K562 (cell line): Measurements from ENCODE around the gene LRRC74B. TPM values are rescaled to one million over a fixed set of nuclear protein-coding genes. Genes with fewer than 3 reads are reported as not detected.

Source experiments
- ATF1 ChIP-seq, 2 experiments: fragments of 450-650 bp in 1 of 2; IDR thresholded peaks; 2 replicates each; pipeline ENCODE4 v1.6.1; 2016; ENCODE audit warnings: missing compliant biosample characterization in 1 of 2, missing genetic modification characterization in 1 of 2
- HDAC1 ChIP-seq, 2 experiments: fragments of 450-650 bp; IDR thresholded peaks; 2 replicates each; pipeline ENCODE4 v1.6.1; 2016 to 2017; ENCODE audit warnings: inconsistent platforms in 1 of 2, mild to moderate bottlenecking in 1 of 2, moderate library complexity in 1 of 2
- NCOR1 ChIP-seq: fragments of 450-650 bp; IDR thresholded peaks from 2 replicates; pipeline ENCODE4 v1.6.1; 2016; ENCODE audit warnings: mild to moderate bottlenecking, moderate library complexity
- POLR2A ChIP-seq: fragments of 450-650 bp; conservative IDR thresholded peaks from 2 replicates; pipeline ENCODE4 v1.6.1; 2016
- ZNF589 ChIP-seq: fragments of 200-800 bp; sonication (Bioruptor generic); IDR thresholded peaks from 2 replicates; pipeline ENCODE4 v1.6.1; 2016; ENCODE audit warnings: low read depth, missing genetic modification characterization, missing compliant biosample characterization
- ZNF764 ChIP-seq: fragments of 250-450 bp; sonication (Bioruptor Pico); IDR thresholded peaks from 2 replicates; pipeline ENCODE4 v1.4.0; 2020; ENCODE audit warnings: low read depth, mild to moderate bottlenecking, moderate library complexity
- polyA plus RNA-seq, 8 experiments: library from polyadenylated mRNA; depleted of rRNA in 4 of 8; stranded (reverse) in 5 of 8; unstranded in 3 of 8; fragments of >200 nt; fragmentation: Nextera tagmentation in 2 of 8; fragmentation: Illumina TruSeq in 1 of 8; extraction: Ambion mirVana in 2 of 8; extraction: Trizol in 1 of 8; gene quantifications; 2 replicates each; pipeline versions ENCODE4 v1.2.1 to v1.2.3, GENCODE V29; 2011 to 2014; ENCODE audit warnings: inconsistent platforms in 1 of 8, missing spikeins in 1 of 8
- total RNA-seq, 7 experiments: library from RNA; depleted of rRNA in 6 of 7; stranded (reverse); fragments of >200 nt in 6 of 7; fragmentation: Illumina TruSeq in 2 of 7; extraction: Trizol in 2 of 7; gene quantifications; 2 replicates each; pipeline versions ENCODE4 v1.2.1 to v1.2.3, GENCODE V29; 2011 to 2021; ENCODE audit warnings: low replicate concordance in 1 of 7
- TF ChIP-seq, protein P1 (sequence below): fragments of 450-650 bp; IDR thresholded peaks from 2 replicates; pipeline ENCODE4 v1.7.0; 2016; ENCODE audit warnings: borderline replicate concordance
- TF ChIP-seq, protein P2 (sequence below): fragments of 450-650 bp; IDR thresholded peaks from 2 replicates; pipeline ENCODE4 v1.6.1; 2016; ENCODE audit warnings: mild to moderate bottlenecking, moderate library complexity
- TF ChIP-seq, protein P3 (sequence below): fragments of 250-450 bp; sonication (Bioruptor Pico); IDR thresholded peaks from 2 replicates; pipeline ENCODE4 v1.4.0; 2020

LRRC74B gene
- total and polyA plus RNA-seq, 9 of the 15 experiments (the other 6 are each of a cell fraction or from before 2014, with no cell fraction given): not detected

DNA sequence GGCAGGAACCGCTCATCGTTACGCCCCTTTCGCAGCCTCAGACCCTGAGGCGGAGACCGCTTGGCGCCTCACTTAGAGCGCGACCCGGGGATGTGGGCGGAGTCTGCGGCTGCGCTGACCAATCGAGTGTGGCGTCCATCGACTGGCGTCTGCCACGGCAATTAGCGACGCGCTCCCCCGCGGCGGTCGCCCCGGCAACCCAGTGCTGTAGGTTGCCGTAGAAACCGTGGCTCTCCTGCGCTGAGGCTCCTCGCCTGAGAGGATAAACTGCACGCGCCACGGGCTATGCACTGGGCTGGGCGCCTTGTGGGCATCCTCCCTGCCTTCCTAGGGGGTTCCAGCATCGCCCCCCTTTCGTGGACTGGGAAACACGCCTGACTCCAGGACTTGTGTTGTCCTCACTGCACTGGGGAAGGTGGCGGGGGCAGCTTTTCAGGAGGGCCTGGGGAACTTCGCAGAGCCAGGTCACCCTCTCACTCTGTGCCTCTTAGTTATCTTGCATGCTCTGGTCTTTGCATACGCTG, 31.5 kb upstream of the LRRC74B start (continued):
- TF ChIP-seq, protein P1, sequence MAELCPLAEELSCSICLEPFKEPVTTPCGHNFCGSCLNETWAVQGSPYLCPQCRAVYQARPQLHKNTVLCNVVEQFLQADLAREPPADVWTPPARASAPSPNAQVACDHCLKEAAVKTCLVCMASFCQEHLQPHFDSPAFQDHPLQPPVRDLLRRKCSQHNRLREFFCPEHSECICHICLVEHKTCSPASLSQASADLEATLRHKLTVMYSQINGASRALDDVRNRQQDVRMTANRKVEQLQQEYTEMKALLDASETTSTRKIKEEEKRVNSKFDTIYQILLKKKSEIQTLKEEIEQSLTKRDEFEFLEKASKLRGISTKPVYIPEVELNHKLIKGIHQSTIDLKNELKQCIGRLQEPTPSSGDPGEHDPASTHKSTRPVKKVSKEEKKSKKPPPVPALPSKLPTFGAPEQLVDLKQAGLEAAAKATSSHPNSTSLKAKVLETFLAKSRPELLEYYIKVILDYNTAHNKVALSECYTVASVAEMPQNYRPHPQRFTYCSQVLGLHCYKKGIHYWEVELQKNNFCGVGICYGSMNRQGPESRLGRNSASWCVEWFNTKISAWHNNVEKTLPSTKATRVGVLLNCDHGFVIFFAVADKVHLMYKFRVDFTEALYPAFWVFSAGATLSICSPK: no peak
- TF ChIP-seq, protein P2, sequence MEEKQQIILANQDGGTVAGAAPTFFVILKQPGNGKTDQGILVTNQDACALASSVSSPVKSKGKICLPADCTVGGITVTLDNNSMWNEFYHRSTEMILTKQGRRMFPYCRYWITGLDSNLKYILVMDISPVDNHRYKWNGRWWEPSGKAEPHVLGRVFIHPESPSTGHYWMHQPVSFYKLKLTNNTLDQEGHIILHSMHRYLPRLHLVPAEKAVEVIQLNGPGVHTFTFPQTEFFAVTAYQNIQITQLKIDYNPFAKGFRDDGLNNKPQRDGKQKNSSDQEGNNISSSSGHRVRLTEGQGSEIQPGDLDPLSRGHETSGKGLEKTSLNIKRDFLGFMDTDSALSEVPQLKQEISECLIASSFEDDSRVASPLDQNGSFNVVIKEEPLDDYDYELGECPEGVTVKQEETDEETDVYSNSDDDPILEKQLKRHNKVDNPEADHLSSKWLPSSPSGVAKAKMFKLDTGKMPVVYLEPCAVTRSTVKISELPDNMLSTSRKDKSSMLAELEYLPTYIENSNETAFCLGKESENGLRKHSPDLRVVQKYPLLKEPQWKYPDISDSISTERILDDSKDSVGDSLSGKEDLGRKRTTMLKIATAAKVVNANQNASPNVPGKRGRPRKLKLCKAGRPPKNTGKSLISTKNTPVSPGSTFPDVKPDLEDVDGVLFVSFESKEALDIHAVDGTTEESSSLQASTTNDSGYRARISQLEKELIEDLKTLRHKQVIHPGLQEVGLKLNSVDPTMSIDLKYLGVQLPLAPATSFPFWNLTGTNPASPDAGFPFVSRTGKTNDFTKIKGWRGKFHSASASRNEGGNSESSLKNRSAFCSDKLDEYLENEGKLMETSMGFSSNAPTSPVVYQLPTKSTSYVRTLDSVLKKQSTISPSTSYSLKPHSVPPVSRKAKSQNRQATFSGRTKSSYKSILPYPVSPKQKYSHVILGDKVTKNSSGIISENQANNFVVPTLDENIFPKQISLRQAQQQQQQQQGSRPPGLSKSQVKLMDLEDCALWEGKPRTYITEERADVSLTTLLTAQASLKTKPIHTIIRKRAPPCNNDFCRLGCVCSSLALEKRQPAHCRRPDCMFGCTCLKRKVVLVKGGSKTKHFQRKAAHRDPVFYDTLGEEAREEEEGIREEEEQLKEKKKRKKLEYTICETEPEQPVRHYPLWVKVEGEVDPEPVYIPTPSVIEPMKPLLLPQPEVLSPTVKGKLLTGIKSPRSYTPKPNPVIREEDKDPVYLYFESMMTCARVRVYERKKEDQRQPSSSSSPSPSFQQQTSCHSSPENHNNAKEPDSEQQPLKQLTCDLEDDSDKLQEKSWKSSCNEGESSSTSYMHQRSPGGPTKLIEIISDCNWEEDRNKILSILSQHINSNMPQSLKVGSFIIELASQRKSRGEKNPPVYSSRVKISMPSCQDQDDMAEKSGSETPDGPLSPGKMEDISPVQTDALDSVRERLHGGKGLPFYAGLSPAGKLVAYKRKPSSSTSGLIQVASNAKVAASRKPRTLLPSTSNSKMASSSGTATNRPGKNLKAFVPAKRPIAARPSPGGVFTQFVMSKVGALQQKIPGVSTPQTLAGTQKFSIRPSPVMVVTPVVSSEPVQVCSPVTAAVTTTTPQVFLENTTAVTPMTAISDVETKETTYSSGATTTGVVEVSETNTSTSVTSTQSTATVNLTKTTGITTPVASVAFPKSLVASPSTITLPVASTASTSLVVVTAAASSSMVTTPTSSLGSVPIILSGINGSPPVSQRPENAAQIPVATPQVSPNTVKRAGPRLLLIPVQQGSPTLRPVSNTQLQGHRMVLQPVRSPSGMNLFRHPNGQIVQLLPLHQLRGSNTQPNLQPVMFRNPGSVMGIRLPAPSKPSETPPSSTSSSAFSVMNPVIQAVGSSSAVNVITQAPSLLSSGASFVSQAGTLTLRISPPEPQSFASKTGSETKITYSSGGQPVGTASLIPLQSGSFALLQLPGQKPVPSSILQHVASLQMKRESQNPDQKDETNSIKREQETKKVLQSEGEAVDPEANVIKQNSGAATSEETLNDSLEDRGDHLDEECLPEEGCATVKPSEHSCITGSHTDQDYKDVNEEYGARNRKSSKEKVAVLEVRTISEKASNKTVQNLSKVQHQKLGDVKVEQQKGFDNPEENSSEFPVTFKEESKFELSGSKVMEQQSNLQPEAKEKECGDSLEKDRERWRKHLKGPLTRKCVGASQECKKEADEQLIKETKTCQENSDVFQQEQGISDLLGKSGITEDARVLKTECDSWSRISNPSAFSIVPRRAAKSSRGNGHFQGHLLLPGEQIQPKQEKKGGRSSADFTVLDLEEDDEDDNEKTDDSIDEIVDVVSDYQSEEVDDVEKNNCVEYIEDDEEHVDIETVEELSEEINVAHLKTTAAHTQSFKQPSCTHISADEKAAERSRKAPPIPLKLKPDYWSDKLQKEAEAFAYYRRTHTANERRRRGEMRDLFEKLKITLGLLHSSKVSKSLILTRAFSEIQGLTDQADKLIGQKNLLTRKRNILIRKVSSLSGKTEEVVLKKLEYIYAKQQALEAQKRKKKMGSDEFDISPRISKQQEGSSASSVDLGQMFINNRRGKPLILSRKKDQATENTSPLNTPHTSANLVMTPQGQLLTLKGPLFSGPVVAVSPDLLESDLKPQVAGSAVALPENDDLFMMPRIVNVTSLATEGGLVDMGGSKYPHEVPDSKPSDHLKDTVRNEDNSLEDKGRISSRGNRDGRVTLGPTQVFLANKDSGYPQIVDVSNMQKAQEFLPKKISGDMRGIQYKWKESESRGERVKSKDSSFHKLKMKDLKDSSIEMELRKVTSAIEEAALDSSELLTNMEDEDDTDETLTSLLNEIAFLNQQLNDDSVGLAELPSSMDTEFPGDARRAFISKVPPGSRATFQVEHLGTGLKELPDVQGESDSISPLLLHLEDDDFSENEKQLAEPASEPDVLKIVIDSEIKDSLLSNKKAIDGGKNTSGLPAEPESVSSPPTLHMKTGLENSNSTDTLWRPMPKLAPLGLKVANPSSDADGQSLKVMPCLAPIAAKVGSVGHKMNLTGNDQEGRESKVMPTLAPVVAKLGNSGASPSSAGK: no peak
- no peak for TF ChIP-seq HDAC1 (IDR thresholded peaks at IDR 0.05)
- TF ChIP-seq ZNF764 (CRISPR knock-in tag): no peak; the same call in 1 of the 2 replicates
- no peak for TF ChIP-seq NCOR1
- TF ChIP-seq ZNF589: no peak
- no peak for TF ChIP-seq POLR2A
- TF ChIP-seq, protein P3, sequence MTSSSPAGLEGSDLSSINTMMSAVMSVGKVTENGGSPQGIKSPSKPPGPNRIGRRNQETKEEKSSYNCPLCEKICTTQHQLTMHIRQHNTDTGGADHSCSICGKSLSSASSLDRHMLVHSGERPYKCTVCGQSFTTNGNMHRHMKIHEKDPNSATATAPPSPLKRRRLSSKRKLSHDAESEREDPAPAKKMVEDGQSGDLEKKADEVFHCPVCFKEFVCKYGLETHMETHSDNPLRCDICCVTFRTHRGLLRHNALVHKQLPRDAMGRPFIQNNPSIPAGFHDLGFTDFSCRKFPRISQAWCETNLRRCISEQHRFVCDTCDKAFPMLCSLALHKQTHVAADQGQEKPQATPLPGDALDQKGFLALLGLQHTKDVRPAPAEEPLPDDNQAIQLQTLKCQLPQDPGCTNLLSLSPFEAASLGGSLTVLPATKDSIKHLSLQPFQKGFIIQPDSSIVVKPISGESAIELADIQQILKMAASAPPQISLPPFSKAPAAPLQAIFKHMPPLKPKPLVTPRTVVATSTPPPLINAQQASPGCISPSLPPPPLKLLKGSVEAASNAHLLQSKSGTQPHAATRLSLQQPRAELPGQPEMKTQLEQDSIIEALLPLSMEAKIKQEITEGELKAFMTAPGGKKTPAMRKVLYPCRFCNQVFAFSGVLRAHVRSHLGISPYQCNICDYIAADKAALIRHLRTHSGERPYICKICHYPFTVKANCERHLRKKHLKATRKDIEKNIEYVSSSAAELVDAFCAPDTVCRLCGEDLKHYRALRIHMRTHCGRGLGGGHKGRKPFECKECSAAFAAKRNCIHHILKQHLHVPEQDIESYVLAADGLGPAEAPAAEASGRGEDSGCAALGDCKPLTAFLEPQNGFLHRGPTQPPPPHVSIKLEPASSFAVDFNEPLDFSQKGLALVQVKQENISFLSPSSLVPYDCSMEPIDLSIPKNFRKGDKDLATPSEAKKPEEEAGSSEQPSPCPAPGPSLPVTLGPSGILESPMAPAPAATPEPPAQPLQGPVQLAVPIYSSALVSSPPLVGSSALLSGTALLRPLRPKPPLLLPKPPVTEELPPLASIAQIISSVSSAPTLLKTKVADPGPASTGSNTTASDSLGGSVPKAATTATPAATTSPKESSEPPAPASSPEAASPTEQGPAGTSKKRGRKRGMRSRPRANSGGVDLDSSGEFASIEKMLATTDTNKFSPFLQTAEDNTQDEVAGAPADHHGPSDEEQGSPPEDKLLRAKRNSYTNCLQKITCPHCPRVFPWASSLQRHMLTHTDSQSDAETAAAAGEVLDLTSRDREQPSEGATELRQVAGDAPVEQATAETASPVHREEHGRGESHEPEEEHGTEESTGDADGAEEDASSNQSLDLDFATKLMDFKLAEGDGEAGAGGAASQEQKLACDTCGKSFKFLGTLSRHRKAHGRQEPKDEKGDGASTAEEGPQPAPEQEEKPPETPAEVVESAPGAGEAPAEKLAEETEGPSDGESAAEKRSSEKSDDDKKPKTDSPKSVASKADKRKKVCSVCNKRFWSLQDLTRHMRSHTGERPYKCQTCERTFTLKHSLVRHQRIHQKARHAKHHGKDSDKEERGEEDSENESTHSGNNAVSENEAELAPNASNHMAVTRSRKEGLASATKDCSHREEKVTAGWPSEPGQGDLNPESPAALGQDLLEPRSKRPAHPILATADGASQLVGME (CRISPR knock-in tag): peak; percentile 100
- TF ChIP-seq ATF1 (CRISPR knock-in tag; IDR thresholded peaks at IDR 0.05): no peak
- TF ChIP-seq ATF1 (tag; IDR thresholded peaks at IDR 0.05): peak; percentile 98
